GM19328 (cell line): Measurements from ENCODE around the gene POLG.
"Not testable (repeated sequence)": the region's sequence is repeated elsewhere in the genome, so short reads cannot be mapped to it uniquely, and the experiment has no call there.

Experiments used
- ATAC-seq: cut with Tn5 transposase; IDR thresholded peaks from one replicate; pipeline ENCODE4 v1.9.1; 2021; ENCODE audit warnings: mild to moderate bottlenecking, moderate library complexity; ENCODE audit not compliant: unreplicated experiment

Gene POLG

GRCh38 chr15:89291934-89292438 lies 42.6 kb downstream of the POLG start:
- no peak for ATAC-seq

- ATAC-seq = no peak
Measured at GRCh38 chr15:89283201-89283600, 51.4 kb downstream of the POLG start.

- ATAC-seq = no peak
Measured at GRCh38 chr15:89282631-89283030, 52.0 kb downstream of the POLG start.

GRCh38 chr15:89278307-89278706 lies 56.3 kb downstream of the POLG start:
- ATAC-seq = no peak

GRCh38 chr15:89277281-89277680 lies 57.3 kb downstream of the POLG start:
- not testable (repeated sequence) for ATAC-seq
